Parathyroid adenoma (tissue), 2 donors: ENCODE measurements around the gene FBLIM1.

Experiments used
- H2AFZ ChIP-seq: fragments of 300-600 bp; sonication (generic); one replicate; pipeline ENCODE4 v1.7.0; 2017; ENCODE audit warnings: antibody characterized with exemption, mild to moderate bottlenecking
- H3K27ac ChIP-seq: fragments of 300-600 bp; sonication (generic); one replicate; pipeline ENCODE4 v1.7.0; 2017
- H3K27me3 ChIP-seq: fragments of 300-600 bp; sonication (generic); one replicate; pipeline ENCODE4 v1.7.0; 2017; ENCODE audit warnings: low read length; ENCODE audit not compliant: control insufficient read depth, insufficient read depth
- H3K36me3 ChIP-seq: fragments of 300-600 bp; sonication (generic); one replicate; pipeline ENCODE4 v1.7.0; 2017; ENCODE audit warnings: low read length; ENCODE audit not compliant: control insufficient read depth, insufficient read depth
- H3K4me1 ChIP-seq: fragments of 300-600 bp; sonication (generic); one replicate; pipeline ENCODE4 v1.7.0; 2017; ENCODE audit warnings: control low read depth
- H3K4me2 ChIP-seq: fragments of 300-600 bp; sonication (generic); one replicate; pipeline ENCODE4 v1.7.0; 2017; ENCODE audit warnings: low read length
- H3K4me3 ChIP-seq: fragments of 300-600 bp; sonication (generic); one replicate; pipeline ENCODE4 v1.7.0; 2017; ENCODE audit warnings: low read depth, low read length
- H3K79me2 ChIP-seq: fragments of 300-600 bp; sonication (generic); one replicate; pipeline ENCODE4 v1.7.0; 2017; ENCODE audit warnings: control low read depth
- H3K9ac ChIP-seq: fragments of 300-600 bp; sonication (generic); one replicate; pipeline ENCODE4 v1.7.0; 2017; ENCODE audit warnings: mild to moderate bottlenecking
- H3K9me3 ChIP-seq: fragments of 300-600 bp; sonication (generic); one replicate; pipeline ENCODE4 v1.7.0; 2017; ENCODE audit warnings: low read length; ENCODE audit not compliant: control insufficient read depth
- CTCF ChIP-seq: fragments of 300-600 bp; sonication (generic); IDR thresholded peaks from one replicate; pipeline ENCODE4 v1.7.0; 2017; ENCODE audit warnings: antibody characterized with exemption, mild to moderate bottlenecking
- donor health status: primary hyperparathyroidism.

Gene FBLIM1

GRCh38 chr1:15740924-15741850 lies 17.4 kb upstream of the FBLIM1 start:
- Histone ChIP-seq H3K4me2 (peak overlapping the region; percentile 47), H3K79me2 (no peaks in the 10 kb centered on the region), H3K4me1 (peaks cover 4% of the 10 kb centered on the region), H3K9me3 (no peaks in the 10 kb centered on the region), H3K27me3 (no peaks in the 10 kb centered on the region), H3K36me3 (no peaks in the 10 kb centered on the region), H3K4me3 (no peak overlapping the region), H3K27ac (no peak overlapping the region), H3K9ac (no peak overlapping the region), H2AFZ (peak overlapping the region; percentile 46)
- peak; percentile 81 for TF ChIP-seq CTCF

GRCh38 chr1:15742339-15742801 lies 16.2 kb upstream of the FBLIM1 start, which contains the start of gene TMEM82:
TMEM82 (plus strand) TSS chr1:15742499; CDS start chr1:15742560, 61 bp downstream.
- Histone ChIP-seq H3K4me1 (peaks cover 4% of the 10 kb centered on the region), H3K79me2 (no peaks in the 10 kb centered on the region), H3K27ac (no peak within 1 kb of the TSS), H3K4me2 (peak within 1 kb of the TSS; percentile 47), H3K36me3 (no peaks in the 10 kb centered on the region), H3K9ac (no peak within 1 kb of the TSS), H3K27me3 (no peaks in the 10 kb centered on the region), H3K4me3 (no peak within 1 kb of the TSS), H3K9me3 (no peaks in the 10 kb centered on the region), H2AFZ (peak within 1 kb of the TSS; percentile 46)
- TF ChIP-seq CTCF: no peak

- TF ChIP-seq CTCF: no peak
- Histone ChIP-seq H3K9ac (no peak overlapping the region), H3K4me3 (no peak overlapping the region), H3K79me2 (no peaks in the 10 kb centered on the region), H3K36me3 (no peaks in the 10 kb centered on the region), H3K27me3 (no peaks in the 10 kb centered on the region), H3K9me3 (no peaks in the 10 kb centered on the region), H2AFZ (no peak overlapping the region), H3K4me2 (no peak overlapping the region), H3K4me1 (no peaks in the 10 kb centered on the region), H3K27ac (no peak overlapping the region)
Observed at GRCh38 chr1:15744122-15744679, 14.4 kb upstream of the FBLIM1 start.

- Histone ChIP-seq H3K36me3 (no peaks in the 10 kb centered on the region), H3K4me2 (no peak overlapping the region), H3K9ac (no peak overlapping the region), H3K27me3 (no peaks in the 10 kb centered on the region), H3K4me1 (no peaks in the 10 kb centered on the region), H2AFZ (no peak overlapping the region), H3K27ac (no peak overlapping the region), H3K79me2 (no peaks in the 10 kb centered on the region), H3K4me3 (no peak overlapping the region), H3K9me3 (no peaks in the 10 kb centered on the region)
- TF ChIP-seq CTCF: no peak
Observed at GRCh38 chr1:15747378-15747777, 11.2 kb upstream of the FBLIM1 start.
